ENCODE results near the gene RHEX.

DNA sequence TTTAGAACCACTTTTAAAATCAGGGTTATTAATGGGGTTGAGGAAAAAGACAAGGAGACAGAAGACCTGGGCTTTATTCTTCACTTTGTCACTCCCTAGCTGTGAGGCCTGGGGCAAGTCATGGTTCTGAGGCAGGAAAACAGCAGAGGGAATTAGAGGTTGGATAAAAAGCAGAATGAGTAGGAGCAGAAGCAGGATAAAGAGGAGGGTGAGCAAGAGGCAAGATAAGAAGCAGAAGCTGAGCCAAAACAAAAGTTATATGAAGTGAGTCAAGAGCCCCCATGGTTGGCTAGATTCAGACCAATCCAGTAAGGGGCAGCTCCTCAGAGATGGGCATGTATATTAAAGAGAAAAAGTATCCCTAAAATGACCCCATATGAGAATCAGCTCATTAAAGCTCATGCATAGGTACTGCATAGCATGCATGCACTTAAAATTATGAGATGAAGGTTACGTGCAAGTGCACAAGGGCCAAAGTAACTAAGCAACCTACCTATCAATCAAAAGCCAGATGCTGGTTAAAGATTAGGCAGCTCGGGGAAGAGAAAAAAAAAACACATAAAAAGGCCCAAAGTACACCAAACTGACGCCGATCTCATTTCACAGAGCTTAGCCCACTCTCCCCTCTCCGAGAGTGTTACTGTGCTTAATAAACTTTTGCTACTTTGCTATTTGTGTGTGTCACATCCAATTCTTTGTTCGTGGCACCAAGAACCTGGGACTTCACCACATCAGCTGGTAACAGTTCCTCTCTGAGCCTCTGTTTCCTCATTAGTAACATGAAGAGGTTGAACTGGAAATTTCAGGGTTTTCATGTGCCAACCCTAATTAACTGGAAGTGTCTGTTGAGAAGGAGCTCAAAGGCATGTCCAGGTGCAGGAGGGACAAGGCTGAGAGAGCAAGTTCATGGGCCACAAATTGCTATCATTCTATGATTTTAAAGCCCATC lies 62.0 kb downstream of the RHEX start:
- TF ChIP-seq, protein P1, sequence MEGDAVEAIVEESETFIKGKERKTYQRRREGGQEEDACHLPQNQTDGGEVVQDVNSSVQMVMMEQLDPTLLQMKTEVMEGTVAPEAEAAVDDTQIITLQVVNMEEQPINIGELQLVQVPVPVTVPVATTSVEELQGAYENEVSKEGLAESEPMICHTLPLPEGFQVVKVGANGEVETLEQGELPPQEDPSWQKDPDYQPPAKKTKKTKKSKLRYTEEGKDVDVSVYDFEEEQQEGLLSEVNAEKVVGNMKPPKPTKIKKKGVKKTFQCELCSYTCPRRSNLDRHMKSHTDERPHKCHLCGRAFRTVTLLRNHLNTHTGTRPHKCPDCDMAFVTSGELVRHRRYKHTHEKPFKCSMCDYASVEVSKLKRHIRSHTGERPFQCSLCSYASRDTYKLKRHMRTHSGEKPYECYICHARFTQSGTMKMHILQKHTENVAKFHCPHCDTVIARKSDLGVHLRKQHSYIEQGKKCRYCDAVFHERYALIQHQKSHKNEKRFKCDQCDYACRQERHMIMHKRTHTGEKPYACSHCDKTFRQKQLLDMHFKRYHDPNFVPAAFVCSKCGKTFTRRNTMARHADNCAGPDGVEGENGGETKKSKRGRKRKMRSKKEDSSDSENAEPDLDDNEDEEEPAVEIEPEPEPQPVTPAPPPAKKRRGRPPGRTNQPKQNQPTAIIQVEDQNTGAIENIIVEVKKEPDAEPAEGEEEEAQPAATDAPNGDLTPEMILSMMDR (IDR thresholded peaks at IDR 0.05) = no peak
- no peak for TF ChIP-seq POLR2AphosphoS5 (IDR thresholded peaks at IDR 0.05)
